Body of pancreas (tissue), 4 donors: ENCODE data around the gene GH1.
"Not testable (repeated sequence)": the region's sequence is repeated elsewhere in the genome, so short reads cannot be mapped to it uniquely, and the experiment has no call there.

ENCODE experiments used
- POLR2A ChIP-seq, 3 donors: fragments of 450-650 bp; IDR thresholded peaks; one replicate each; pipeline ENCODE4 v1.6.1; 2016; ENCODE audit warnings: antibody characterized with exemption in 3 of 3, mild to moderate bottlenecking in 2 of 3
- TF ChIP-seq, protein P1 (sequence below), 7 experiments: fragments of 450-650 bp in 4 of 7; fragments of 200-600 bp in 3 of 7; sonication (generic) in 3 of 7; IDR thresholded peaks; one replicate each; pipeline ENCODE4 v1.5.1; 2016 to 2019; ENCODE audit warnings: antibody characterized with exemption in 7 of 7

DNA sequence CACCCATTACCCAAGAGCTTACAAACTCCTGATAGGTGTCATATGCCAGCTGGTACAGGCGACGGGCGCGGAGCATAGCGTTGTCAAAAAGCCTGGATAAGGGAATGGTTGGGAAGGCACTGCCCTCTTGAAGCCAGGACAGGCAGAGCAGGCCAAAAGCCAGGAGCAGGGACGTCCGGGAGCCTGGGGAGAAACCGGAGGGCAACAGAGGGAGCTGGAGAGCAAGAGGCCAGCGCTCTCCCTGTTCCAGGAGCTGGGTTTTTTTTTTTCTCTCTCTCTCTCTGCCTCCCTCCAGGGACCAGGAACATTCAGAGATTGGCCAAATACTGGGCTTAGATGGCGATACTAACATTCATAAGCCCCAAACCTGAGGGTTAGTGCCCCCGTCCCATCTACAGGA lies 37.3 kb downstream of the GH1 start:
- TF ChIP-seq, protein P1, sequence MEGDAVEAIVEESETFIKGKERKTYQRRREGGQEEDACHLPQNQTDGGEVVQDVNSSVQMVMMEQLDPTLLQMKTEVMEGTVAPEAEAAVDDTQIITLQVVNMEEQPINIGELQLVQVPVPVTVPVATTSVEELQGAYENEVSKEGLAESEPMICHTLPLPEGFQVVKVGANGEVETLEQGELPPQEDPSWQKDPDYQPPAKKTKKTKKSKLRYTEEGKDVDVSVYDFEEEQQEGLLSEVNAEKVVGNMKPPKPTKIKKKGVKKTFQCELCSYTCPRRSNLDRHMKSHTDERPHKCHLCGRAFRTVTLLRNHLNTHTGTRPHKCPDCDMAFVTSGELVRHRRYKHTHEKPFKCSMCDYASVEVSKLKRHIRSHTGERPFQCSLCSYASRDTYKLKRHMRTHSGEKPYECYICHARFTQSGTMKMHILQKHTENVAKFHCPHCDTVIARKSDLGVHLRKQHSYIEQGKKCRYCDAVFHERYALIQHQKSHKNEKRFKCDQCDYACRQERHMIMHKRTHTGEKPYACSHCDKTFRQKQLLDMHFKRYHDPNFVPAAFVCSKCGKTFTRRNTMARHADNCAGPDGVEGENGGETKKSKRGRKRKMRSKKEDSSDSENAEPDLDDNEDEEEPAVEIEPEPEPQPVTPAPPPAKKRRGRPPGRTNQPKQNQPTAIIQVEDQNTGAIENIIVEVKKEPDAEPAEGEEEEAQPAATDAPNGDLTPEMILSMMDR (IDR thresholded peaks at IDR 0.05): not testable (repeated sequence)
- not testable (repeated sequence) for TF ChIP-seq POLR2A (IDR thresholded peaks at IDR 0.05)
